Measurements from ENCODE around the gene CAPN8. TPM values are rescaled to one million over a fixed set of nuclear protein-coding genes. Genes with fewer than 3 reads are reported as not detected.

CAPN8 gene
- total RNA-seq, 1 donor from 2014 or later: 70.6 TPM

GRCh38 chr1:223695941-223696340 lies 30.4 kb upstream of the CAPN8 start:
- no peak overlapping the region for H3K4me3 ChIP-seq
- H3K27ac ChIP-seq: no peak overlapping the region
- no peaks in the 10 kb centered on the region for H3K9me3 ChIP-seq
- intact Hi-C loops (cut with DNase I): no loop called here
- ATAC-seq: peak in 1 of 2 donors; percentile 41
- peaks cover 10% of the 10 kb centered on the region for H3K4me1 ChIP-seq
- TF ChIP-seq CTCF (IDR thresholded peaks at IDR 0.05): no peak
- H3K36me3 ChIP-seq: no peaks in the 10 kb centered on the region
- H3K27me3 ChIP-seq (ENCODE audit: low read depth): no peaks in the 10 kb centered on the region
- no peak for DNase-seq

GRCh38 chr1:223695014-223695548 lies 29.6 kb upstream of the CAPN8 start:
- Histone ChIP-seq H3K27ac (no peak overlapping the region), H3K4me1 (peaks cover 6% of the 10 kb centered on the region), H3K36me3 (no peaks in the 10 kb centered on the region), H3K27me3 (ENCODE audit: low read depth) (no peaks in the 10 kb centered on the region), H3K9me3 (no peaks in the 10 kb centered on the region), H3K4me3 (no peak overlapping the region)
- DNase-seq: no peak
- no peak for ATAC-seq
- no peak for TF ChIP-seq CTCF (IDR thresholded peaks at IDR 0.05)
- intact Hi-C loops (cut with DNase I): no loop called here

- Histone ChIP-seq H3K27me3 (ENCODE audit: low read depth) (no peaks in the 10 kb centered on the region), H3K27ac (no peak overlapping the region), H3K4me3 (no peak overlapping the region), H3K9me3 (no peaks in the 10 kb centered on the region), H3K4me1 (no peaks in the 10 kb centered on the region), H3K36me3 (no peaks in the 10 kb centered on the region)
- intact Hi-C loops (cut with DNase I): no loop called here
- ATAC-seq: no peak
- no peak for DNase-seq
- TF ChIP-seq CTCF (IDR thresholded peaks at IDR 0.05): no peak
Measured at GRCh38 chr1:223691121-223691520, 25.6 kb upstream of the CAPN8 start.

- H3K4me3 ChIP-seq: no peak overlapping the region
- TF ChIP-seq CTCF (IDR thresholded peaks at IDR 0.05): no peak
- H3K9me3 ChIP-seq: no peaks in the 10 kb centered on the region
- H3K36me3 ChIP-seq: no peaks in the 10 kb centered on the region
- intact Hi-C loops (cut with DNase I): no loop called here
- H3K27ac ChIP-seq: no peak overlapping the region
- DNase-seq: no peak
- ATAC-seq: no peak
- H3K27me3 ChIP-seq (ENCODE audit: low read depth): peaks cover 3% of the 10 kb centered on the region
- no peaks in the 10 kb centered on the region for H3K4me1 ChIP-seq
Measured at GRCh38 chr1:223684488-223684792, 18.9 kb upstream of the CAPN8 start.

- no peak overlapping the region for H3K27ac ChIP-seq
- peak; percentile 63 to 64 for ATAC-seq
- TF ChIP-seq CTCF (IDR thresholded peaks at IDR 0.05): peak; percentile 50
- H3K4me1 ChIP-seq: no peaks in the 10 kb centered on the region
- H3K4me3 ChIP-seq: no peak overlapping the region
- intact Hi-C loops (cut with DNase I): no loop called here
- DNase-seq: no peak
- H3K27me3 ChIP-seq (ENCODE audit: low read depth): peaks cover 3% of the 10 kb centered on the region
- H3K9me3 ChIP-seq: no peaks in the 10 kb centered on the region
- H3K36me3 ChIP-seq: no peaks in the 10 kb centered on the region
Measured at GRCh38 chr1:223683586-223684487, 18.3 kb upstream of the CAPN8 start.
